ENCODE results near the gene TXNRD2. TPM values are rescaled to one million over a fixed set of nuclear protein-coding genes. Genes with fewer than 3 reads are reported as not detected.
A peak's percentile ranks its signal among the peaks of the same experiment; 100 is the strongest.

The TXNRD2 gene
- total and polyA plus RNA-seq, 2 of the 4 experiments (the other 2 are of a cell fraction): 15.6 to 25.7 TPM

DNA sequence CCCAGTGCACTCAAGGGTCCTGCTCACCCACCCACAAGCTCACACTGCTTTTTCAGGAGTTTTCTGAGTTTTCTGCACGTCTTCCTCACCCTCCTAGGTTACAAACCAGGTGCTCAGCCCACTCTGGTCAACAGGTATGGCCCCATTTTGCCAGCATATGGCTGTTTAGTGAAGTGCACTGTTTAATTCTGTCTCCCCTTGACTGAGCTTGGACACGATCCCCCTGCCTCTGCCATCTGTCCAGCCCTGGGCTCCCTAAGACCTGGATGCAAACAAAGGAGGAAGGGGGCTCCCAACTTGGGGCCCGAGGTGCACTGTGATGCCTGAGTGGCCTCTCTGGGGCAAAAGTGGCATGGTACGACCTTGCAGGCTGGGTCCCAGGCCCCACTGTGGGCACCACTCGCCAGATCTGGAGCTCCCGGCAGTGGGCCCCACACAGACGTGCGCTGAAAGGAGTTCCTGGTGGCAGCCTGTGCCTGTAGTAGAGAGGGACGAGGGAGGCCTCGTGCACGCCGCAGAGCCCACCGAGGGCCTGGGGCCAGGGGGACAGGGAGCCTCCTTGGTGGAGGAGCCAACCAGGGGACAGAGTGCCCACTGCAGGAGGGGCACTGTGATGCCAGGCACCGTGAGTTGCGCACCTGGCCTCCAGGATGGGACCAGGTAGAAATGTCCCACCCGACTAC lies 37.3 kb downstream of the TXNRD2 start:
- Histone ChIP-seq H3K4me3 (ENCODE audit: insufficient read depth, low read depth, low read length) (no peak overlapping the region), H3K9me1 (ENCODE audit: insufficient read depth, low read length) (peaks cover 3% of the 10 kb centered on the region; the same call in 1 of the 2 replicates), H4K91ac (ENCODE audit: insufficient read depth, low read depth, low read length) (no peak overlapping the region), H2BK20ac (ENCODE audit: low read depth, low read length) (no peak overlapping the region), H2AK5ac (ENCODE audit: low read depth, low read length) (peak overlapping the region; percentile 38; the same call in 1 of the 2 replicates), H4K20me1 (ENCODE audit: insufficient read depth, low read length) (no peaks in the 10 kb centered on the region), H3K23ac (ENCODE audit: low read depth, low read length) (no peak overlapping the region), H3K4me2 (ENCODE audit: low read depth, low read length) (no peak overlapping the region), H2BK120ac (ENCODE audit: low read depth, low read length) (peak overlapping the region; percentile 19; the same call in 1 of the 2 replicates), H3K36me3 (ENCODE audit: control insufficient read depth, insufficient read depth, low read length) (peaks cover 3% of the 10 kb centered on the region), H2BK5ac (ENCODE audit: low read depth, low read length, poor library complexity, severe bottlenecking) (no peak overlapping the region), H3K18ac (ENCODE audit: low read depth, low read length) (no peak overlapping the region), H3K4ac (ENCODE audit: low read depth, low read length) (no peak overlapping the region; the same call in 1 of the 2 replicates), H3K27ac (ENCODE audit: insufficient read depth, low read length) (no peak overlapping the region), H3K79me1 (ENCODE audit: low read depth in 1 of 2, low read length in 2 of 2) (peaks cover 0 to 6% of the 10 kb centered on the region in 2 experiments; a peak in 2 of 4 replicates), H3K56ac (ENCODE audit: extremely low read depth, insufficient read depth, low read length) (no peak overlapping the region), H4K8ac (ENCODE audit: low read depth in 2 of 2, low read length in 2 of 2) (no peak overlapping the region), H4K5ac (ENCODE audit: low read depth, low read length) (no peak overlapping the region), H2AFZ (replicated peaks; ENCODE audit: low read length, poor library complexity) (no peak overlapping the region), H2BK15ac (ENCODE audit: low read depth, low read length) (no peak overlapping the region), H3K4me1 (ENCODE audit: control insufficient read depth, insufficient read depth, low read length) (peaks cover 7% of the 10 kb centered on the region), H2AK9ac (replicated peaks; ENCODE audit: low read depth, low read length, poor library complexity) (peak overlapping the region; percentile 55), H3K14ac (replicated peaks; ENCODE audit: low read depth, low read length) (no peak overlapping the region), H3K27me3 (ENCODE audit: control insufficient read depth, insufficient read depth, low read length) (no peaks in the 10 kb centered on the region), H3K9me3 (ENCODE audit: control insufficient read depth, insufficient read depth, low read length) (no peaks in the 10 kb centered on the region), H3K9ac (ENCODE audit: low read depth, low read length) (no peak overlapping the region)
- whole genome bisulfite sequencing, 2 experiments (ENCODE audit: extremely low coverage in 2 of 2, insufficient read length in 1 of 2): 100% methylated on average over 1 of the region's 16 CpGs; no CpG with 5 or more reads in 1 of the 2 experiments
- TF ChIP-seq ELK1 (IDR thresholded peaks at IDR 0.05; ENCODE audit: borderline replicate concordance, low read depth, low read length) (no peak), BHLHE40 (IDR thresholded peaks at IDR 0.05; ENCODE audit: low read depth, low read length) (no peak), USF2 (IDR thresholded peaks at IDR 0.05; ENCODE audit: low read depth, low read length) (no peak), FOS (IDR thresholded peaks at IDR 0.05; ENCODE audit: low read depth, low read length) (no peak), CTCF (conservative IDR thresholded peaks at IDR 0.05; ENCODE audit: low read depth, low read length) (no peak), CHD1 (IDR thresholded peaks at IDR 0.05; ENCODE audit: low read depth, low read length) (no peak), CEBPB (IDR thresholded peaks at IDR 0.05; ENCODE audit: low read depth, low read length) (no peak), MAFK (IDR thresholded peaks at IDR 0.05; ENCODE audit: low read depth, low read length) (no peak), MAZ (IDR thresholded peaks at IDR 0.05; ENCODE audit: borderline replicate concordance, low read depth, low read length) (no peak), NFE2L2 (IDR thresholded peaks at IDR 0.05; ENCODE audit: low read depth, low read length) (no peak)
- no TSS peak for BruUV-seq (replicated peaks)
- intact Hi-C loops (cut with micrococcal nuclease) (no loop called here), in situ Hi-C loops (cut with MboI; ENCODE audit: low sequenced_read_pairs) (no loop called here), dilution Hi-C loops (cut with HindIII; ENCODE audit: low sequenced_read_pairs, unreplicated experiment) (no loop called here)
- no peak for ATAC-seq (ENCODE audit: low read depth)
- ChIA-PET CTCF (interaction anchor here (2.9 kb wide), 1 partner anchor 174 kb away, joined by 21 read pairs; no protein-coding TSS in a partner anchor), POLR2A (ENCODE audit: unreplicated experiment) (no interaction called here)
- DNase-seq: no peak

Measured in IMR-90 (cell line).